Neural cell (in vitro differentiated cells): ENCODE measurements around the gene CANX. TPM values are rescaled to one million over a fixed set of nuclear protein-coding genes. Genes with fewer than 3 reads are reported as not detected.

Source experiments
- H2AFZ ChIP-seq: fragments of 200-600, 300-800 bp; sonication (generic), shearing (Covaris generic); 2 replicates; pipeline ENCODE4 v1.6.0; 2014; ENCODE audit warnings: low read depth, mild to moderate bottlenecking, antibody characterized with exemption, low read length, moderate library complexity
- H3F3A ChIP-seq: fragments of 200-600 bp; shearing (Covaris generic); 2 replicates; pipeline ENCODE4 v1.6.1; 2016; ENCODE audit warnings: mild to moderate bottlenecking, moderate library complexity, mixed read lengths, antibody characterized with exemption, low read length; ENCODE audit not compliant: insufficient read depth, poor library complexity, severe bottlenecking
- H3K27ac ChIP-seq: fragments of 200-600, 300-800 bp; sonication (generic), shearing (Covaris generic); 2 replicates; pipeline ENCODE4 v1.5.1; 2014; ENCODE audit warnings: mild to moderate bottlenecking, low read length, moderate library complexity
- H3K27me3 ChIP-seq: fragments of 300-800, 200-600 bp; sonication (generic), shearing (Covaris generic); 2 replicates; pipeline ENCODE4 v1.6.0; 2014; ENCODE audit warnings: mild to moderate bottlenecking, low read depth, low read length, moderate library complexity; ENCODE audit not compliant: insufficient read depth
- H3K36me3 ChIP-seq: fragments of 300-800, 200-600 bp; sonication (generic), shearing (Covaris generic); 2 replicates; pipeline ENCODE4 v1.5.1; 2014; ENCODE audit warnings: mild to moderate bottlenecking, antibody characterized with exemption, low read length, moderate library complexity; ENCODE audit not compliant: insufficient read depth
- H3K4me2 ChIP-seq: fragments of 300-800, 200-600 bp; sonication (generic), shearing (Covaris generic); 2 replicates; pipeline ENCODE4 v1.6.0; 2014; ENCODE audit warnings: mild to moderate bottlenecking, low read length
- H3K4me3 ChIP-seq: fragments of 300-800, 200-600 bp; sonication (generic), shearing (Covaris generic); 2 replicates; pipeline ENCODE4 v1.5.1; 2014; ENCODE audit warnings: mild to moderate bottlenecking, low read length, moderate library complexity
- H3K79me2 ChIP-seq: fragments of 200-600 bp; shearing (Covaris generic); replicated peaks from 2 replicates; pipeline ENCODE4 v1.6.0; 2014; ENCODE audit warnings: mild to moderate bottlenecking, low read length, moderate library complexity; ENCODE audit not compliant: insufficient read depth
- H3K9ac ChIP-seq: fragments of 300-800, 200-600 bp; sonication (generic), shearing (Covaris generic); 2 replicates; pipeline ENCODE4 v1.6.1; 2016; ENCODE audit warnings: mild to moderate bottlenecking, low read length, mixed read lengths
- H3K9me2 ChIP-seq: fragments of 200-600 bp; shearing (Covaris generic); 2 replicates; pipeline ENCODE4 v1.6.1; 2016; ENCODE audit warnings: mild to moderate bottlenecking, low read length, mixed read lengths; ENCODE audit not compliant: insufficient read depth
- H3K9me3 ChIP-seq: fragments of 200-600, 300-800 bp; sonication (generic), shearing (Covaris generic); 2 replicates; pipeline ENCODE4 v1.6.1; 2016; ENCODE audit warnings: mild to moderate bottlenecking, mixed run types, low read length, moderate library complexity, mixed read lengths
- H4K20me1 ChIP-seq: fragments of 200-600 bp; shearing (Covaris generic); 2 replicates; pipeline ENCODE4 v1.6.1; 2016; ENCODE audit warnings: mild to moderate bottlenecking, mixed run types; ENCODE audit not compliant: insufficient read depth
- CTCF ChIP-seq: fragments of 450-650 bp; IDR thresholded peaks from 2 replicates; pipeline ENCODE4 v1.5.1; 2014; ENCODE audit warnings: antibody characterized with exemption, mild to moderate bottlenecking, moderate library complexity; ENCODE audit not compliant: poor library complexity, severe bottlenecking
- EP300 ChIP-seq: fragments of 450-650 bp; conservative IDR thresholded peaks from 2 replicates; pipeline ENCODE4 v1.6.1; 2014; ENCODE audit warnings: antibody characterized with exemption, mild to moderate bottlenecking, moderate library complexity; ENCODE audit not compliant: poor library complexity, severe bottlenecking
- EZH2 ChIP-seq: fragments of 200-600, 300-800 bp; shearing (Covaris generic), sonication (generic); IDR thresholded peaks from 2 replicates; pipeline ENCODE4 v1.6.1; 2014; ENCODE audit warnings: antibody characterized with exemption, low read length, borderline replicate concordance, mild to moderate bottlenecking; ENCODE audit not compliant: insufficient read depth, poor library complexity, severe bottlenecking
- MXI1 ChIP-seq: fragments of 450-650 bp; conservative IDR thresholded peaks from 2 replicates; pipeline ENCODE4 v1.6.1; 2014; ENCODE audit warnings: antibody characterized with exemption, mild to moderate bottlenecking; ENCODE audit not compliant: poor library complexity, severe bottlenecking
- POLR2AphosphoS5 ChIP-seq: IDR thresholded peaks from 2 replicates; pipeline ENCODE4 v1.6.1; 2012
- RAD21 ChIP-seq: fragments of 450-650 bp; conservative IDR thresholded peaks from 2 replicates; pipeline ENCODE4 v1.6.1; 2014; ENCODE audit warnings: antibody characterized with exemption, mild to moderate bottlenecking, moderate library complexity
- SMC3 ChIP-seq: fragments of 450-650 bp; conservative IDR thresholded peaks from 2 replicates; pipeline ENCODE4 v1.6.1; 2014; ENCODE audit warnings: antibody characterized with exemption, mild to moderate bottlenecking, moderate library complexity; ENCODE audit not compliant: poor library complexity
- TAF1 ChIP-seq: IDR thresholded peaks from 2 replicates; pipeline ENCODE4 v1.6.1; 2012; ENCODE audit warnings: low read depth
- polyA plus RNA-seq: library from polyadenylated mRNA; depleted of rRNA; stranded (reverse); fragments of >200 nt; gene quantifications from 2 replicates; pipeline ENCODE4 v1.2.3, GENCODE V29; 2014
- TF ChIP-seq, protein P1 (sequence below): IDR thresholded peaks from 2 replicates; pipeline ENCODE4 v1.6.1; 2012; ENCODE audit warnings: borderline replicate concordance

Gene CANX
- polyA plus RNA-seq, 1 donor from 2014 or later = 232 TPM

DNA sequence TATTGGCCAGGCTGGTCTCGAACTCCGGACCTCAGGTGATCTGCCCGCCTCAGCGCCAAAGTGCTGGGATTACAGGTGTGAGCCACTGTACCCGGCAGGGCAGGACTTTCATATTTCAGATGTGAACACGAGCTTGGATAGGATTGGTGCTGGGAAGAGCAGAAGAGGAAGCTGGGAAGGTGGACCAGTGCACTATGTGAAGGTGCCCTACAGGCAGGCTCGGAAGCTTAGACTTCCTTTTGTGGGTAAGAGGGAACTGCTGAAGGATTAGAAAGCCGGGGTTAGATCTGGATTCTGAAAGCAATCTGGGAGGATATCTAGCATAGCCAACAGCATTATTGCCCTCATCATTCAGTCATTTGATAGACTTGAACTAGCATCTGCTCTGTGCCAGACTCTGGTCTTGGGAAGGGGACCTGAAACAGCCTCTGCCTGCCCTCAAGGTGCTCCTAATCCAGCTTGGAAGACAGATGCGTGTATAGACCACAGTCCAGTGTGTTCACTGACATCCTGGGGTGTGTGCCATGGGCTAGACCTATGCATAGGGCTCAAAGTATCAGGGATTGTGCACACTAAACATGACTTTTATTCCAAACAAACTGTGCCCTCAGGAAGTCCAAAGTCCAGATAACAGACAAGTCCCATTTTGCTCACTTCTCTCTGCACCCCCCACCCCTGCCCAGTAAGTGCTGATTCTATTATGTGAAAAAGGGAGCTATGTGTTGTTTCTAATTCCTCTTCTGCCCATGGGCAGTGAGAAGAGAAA is 18.6 kb upstream of the CANX start:
- no peaks in the 10 kb centered on the region for H3K27me3 ChIP-seq
- H3F3A ChIP-seq = no peaks in the 10 kb centered on the region
- H3K27ac ChIP-seq = no peak overlapping the region
- no peak overlapping the region for H3K9ac ChIP-seq
- no peaks in the 10 kb centered on the region for H3K9me3 ChIP-seq
- H3K36me3 ChIP-seq = no peaks in the 10 kb centered on the region
- H3K4me2 ChIP-seq = no peak overlapping the region
- no peak overlapping the region for H2AFZ ChIP-seq
- H4K20me1 ChIP-seq = no peaks in the 10 kb centered on the region
- H3K9me2 ChIP-seq = no peaks in the 10 kb centered on the region
- H3K4me3 ChIP-seq = no peak overlapping the region
- no peaks in the 10 kb centered on the region for H3K79me2 ChIP-seq
- TF ChIP-seq SMC3 (no peak), MXI1 (no peak), CTCF (no peak)
- TF ChIP-seq, protein P1, sequence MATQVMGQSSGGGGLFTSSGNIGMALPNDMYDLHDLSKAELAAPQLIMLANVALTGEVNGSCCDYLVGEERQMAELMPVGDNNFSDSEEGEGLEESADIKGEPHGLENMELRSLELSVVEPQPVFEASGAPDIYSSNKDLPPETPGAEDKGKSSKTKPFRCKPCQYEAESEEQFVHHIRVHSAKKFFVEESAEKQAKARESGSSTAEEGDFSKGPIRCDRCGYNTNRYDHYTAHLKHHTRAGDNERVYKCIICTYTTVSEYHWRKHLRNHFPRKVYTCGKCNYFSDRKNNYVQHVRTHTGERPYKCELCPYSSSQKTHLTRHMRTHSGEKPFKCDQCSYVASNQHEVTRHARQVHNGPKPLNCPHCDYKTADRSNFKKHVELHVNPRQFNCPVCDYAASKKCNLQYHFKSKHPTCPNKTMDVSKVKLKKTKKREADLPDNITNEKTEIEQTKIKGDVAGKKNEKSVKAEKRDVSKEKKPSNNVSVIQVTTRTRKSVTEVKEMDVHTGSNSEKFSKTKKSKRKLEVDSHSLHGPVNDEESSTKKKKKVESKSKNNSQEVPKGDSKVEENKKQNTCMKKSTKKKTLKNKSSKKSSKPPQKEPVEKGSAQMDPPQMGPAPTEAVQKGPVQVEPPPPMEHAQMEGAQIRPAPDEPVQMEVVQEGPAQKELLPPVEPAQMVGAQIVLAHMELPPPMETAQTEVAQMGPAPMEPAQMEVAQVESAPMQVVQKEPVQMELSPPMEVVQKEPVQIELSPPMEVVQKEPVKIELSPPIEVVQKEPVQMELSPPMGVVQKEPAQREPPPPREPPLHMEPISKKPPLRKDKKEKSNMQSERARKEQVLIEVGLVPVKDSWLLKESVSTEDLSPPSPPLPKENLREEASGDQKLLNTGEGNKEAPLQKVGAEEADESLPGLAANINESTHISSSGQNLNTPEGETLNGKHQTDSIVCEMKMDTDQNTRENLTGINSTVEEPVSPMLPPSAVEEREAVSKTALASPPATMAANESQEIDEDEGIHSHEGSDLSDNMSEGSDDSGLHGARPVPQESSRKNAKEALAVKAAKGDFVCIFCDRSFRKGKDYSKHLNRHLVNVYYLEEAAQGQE = no peak

DNA sequence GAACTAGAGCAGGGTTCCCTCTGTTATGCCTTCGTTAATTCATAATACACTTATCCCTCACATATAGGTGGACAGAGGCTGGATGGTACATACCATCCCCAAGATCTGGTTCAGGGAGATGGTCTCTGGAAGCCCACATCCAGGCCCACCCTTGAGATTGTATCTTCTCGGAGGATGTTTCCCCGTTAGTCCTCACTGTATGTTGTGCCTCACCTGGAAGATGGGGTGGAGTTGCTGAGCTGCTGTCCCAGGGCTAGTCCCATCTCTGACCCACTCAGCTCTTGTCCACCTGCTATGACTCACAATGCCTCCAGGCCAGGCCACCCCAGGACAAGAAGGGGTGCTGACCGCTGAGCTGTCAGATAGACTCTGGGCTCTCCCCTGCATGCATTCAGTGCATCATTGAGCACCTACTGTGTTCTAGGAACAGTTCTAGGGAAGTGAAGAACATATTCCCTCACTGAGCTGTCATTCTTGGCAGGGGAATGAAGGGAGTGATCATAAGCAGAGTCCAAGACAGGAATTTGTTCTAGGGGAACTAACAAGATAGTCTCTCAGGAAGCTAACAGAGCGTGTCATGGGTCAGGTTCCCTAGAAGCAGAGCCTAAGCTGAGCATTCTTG is 17.9 kb upstream of the CANX start, which contains the start of gene CBY3:
CBY3 (minus strand) TSS at position 255 of the 622 bp plus-strand sequence; CDS start at position 139, 116 bp downstream.
- H3K9me2 ChIP-seq = no peaks in the 10 kb centered on the region

More for the DNA sequence above, 17.9 kb upstream of the CANX start, which contains the start of gene CBY3:
- TF ChIP-seq MXI1 = no peak
- no peak for TF ChIP-seq SMC3
- TF ChIP-seq, protein P1 = no peak
- no peak for TF ChIP-seq RAD21
- TF ChIP-seq EP300 = no peak
- TF ChIP-seq CTCF = no peak
- no peak for TF ChIP-seq POLR2AphosphoS5
- no peak for TF ChIP-seq EZH2
- TF ChIP-seq TAF1 = no peak
- Histone ChIP-seq H3K27me3 (no peaks in the 10 kb centered on the region), H3K27ac (no peak within 1 kb of the TSS), H2AFZ (no peak within 1 kb of the TSS), H3K4me2 (no peak within 1 kb of the TSS), H3K9me3 (no peaks in the 10 kb centered on the region), H3K9ac (no peak within 1 kb of the TSS), H3K36me3 (no peaks in the 10 kb centered on the region), H3F3A (no peaks in the 10 kb centered on the region), H3K79me2 (no peaks in the 10 kb centered on the region), H4K20me1 (no peaks in the 10 kb centered on the region), H3K4me3 (no peak within 1 kb of the TSS)
